HEK293 (cell line): Measurements from ENCODE around the gene CHRM3.
A peak's percentile ranks its signal among the peaks of the same experiment; 100 is the strongest.

Experiments used
- CTCF ChIA-PET: fragments of 350-600 bp; formaldehyde crosslinking; extraction: SDS; loops from one replicate; lab custom pipeline; 2021; ENCODE audit warnings: antibody characterized with exemption; lab: Yijun Ruan, JAX
- POLR2A ChIA-PET: fragments of 300-600 bp; formaldehyde crosslinking; extraction: SDS; loops from one replicate; lab custom pipeline; 2020; ENCODE audit warnings: antibody characterized with exemption, inconsistent platforms; lab: Yijun Ruan, JAX
- H3K27ac ChIP-seq: fragments of 200-500 bp; sonication (Bioruptor generic); 2 replicates; pipeline ENCODE4 v1.5.1; 2014; ENCODE audit warnings: low read depth, low read length, control low read depth, inconsistent platforms; ENCODE audit errors: extremely low read depth
- H3K36me3 ChIP-seq, 2 experiments: fragments of 200-500 bp in 1 of 2; sonication (Bioruptor generic) in 1 of 2; 1 replicate in 1 of 2; 2 replicates in 1 of 2; pipeline ENCODE4 v1.5.1; 2014 to 2017; ENCODE audit warnings: inconsistent platforms in 2 of 2, low read length in 2 of 2; ENCODE audit not compliant: control insufficient read depth in 2 of 2, insufficient read depth in 1 of 2
- H3K4me1 ChIP-seq: fragments of 200-500 bp; sonication (Bioruptor generic); 2 replicates; pipeline ENCODE4 v1.5.1; 2014; ENCODE audit warnings: mild to moderate bottlenecking, low read length, inconsistent platforms; ENCODE audit not compliant: control insufficient read depth, insufficient read depth
- H3K4me3 ChIP-seq: 2 replicates; pipeline ENCODE4 v1.5.1; 2011; ENCODE audit warnings: low read depth, mild to moderate bottlenecking, control low read depth, low read length, moderate library complexity
- H3K9me3 ChIP-seq: fragments of 200-500 bp; sonication (Bioruptor generic); 2 replicates; pipeline ENCODE4 v1.5.1; 2014; ENCODE audit warnings: low read depth, low read length, inconsistent platforms; ENCODE audit not compliant: control insufficient read depth, insufficient read depth
- HOXD13 ChIP-seq: sonication (generic); formaldehyde crosslinking; IDR thresholded peaks from 2 replicates; pipeline ENCODE4 v1.8.0; 2022; ENCODE audit warnings: missing genetic modification reagents, borderline replicate concordance
- KLF10 ChIP-seq: fragments of 450-650 bp; IDR thresholded peaks from 2 replicates; pipeline ENCODE4 v1.5.1; 2018; ENCODE audit warnings: missing biosample characterization, mild to moderate bottlenecking, missing genetic modification characterization
- SALL2 ChIP-seq: fragments of 450-650 bp; formaldehyde crosslinking; IDR thresholded peaks from 2 replicates; pipeline ENCODE4 v1.5.0; 2017; ENCODE audit warnings: missing biosample characterization, mild to moderate bottlenecking, missing genetic modification characterization, borderline replicate concordance
- SP2 ChIP-seq: fragments of 450-650 bp; formaldehyde crosslinking; IDR thresholded peaks from 2 replicates; pipeline ENCODE4 v1.5.1; 2016; ENCODE audit warnings: missing biosample characterization, missing genetic modification characterization
- SP3 ChIP-seq: fragments of 450-650 bp; formaldehyde crosslinking; IDR thresholded peaks from 2 replicates; pipeline ENCODE4 v1.5.1; 2016; ENCODE audit warnings: missing biosample characterization, missing genetic modification characterization
- ZBTB8A ChIP-seq: fragments of 450-650 bp; formaldehyde crosslinking; IDR thresholded peaks from 2 replicates; pipeline ENCODE4 v1.5.1; 2016; ENCODE audit warnings: missing biosample characterization, missing genetic modification characterization
- ZNF354C ChIP-seq: fragments of 450-650 bp; formaldehyde crosslinking; IDR thresholded peaks from 2 replicates; pipeline ENCODE4 v1.5.1; 2016; ENCODE audit warnings: missing biosample characterization, missing genetic modification characterization, low read depth, borderline replicate concordance
- ZNF423 ChIP-seq: fragments of 450-650 bp; formaldehyde crosslinking; IDR thresholded peaks from 2 replicates; pipeline ENCODE4 v1.5.1; 2016; ENCODE audit warnings: missing biosample characterization, missing genetic modification characterization
- ZNF426 ChIP-seq: fragments of 450-650 bp; formaldehyde crosslinking; IDR thresholded peaks from 2 replicates; pipeline ENCODE4 v1.5.1; 2017; ENCODE audit warnings: missing biosample characterization, missing genetic modification characterization, mild to moderate bottlenecking, inconsistent platforms, moderate library complexity
- ZNF544 ChIP-seq: fragments of 450-650 bp; formaldehyde crosslinking; IDR thresholded peaks from 2 replicates; pipeline ENCODE4 v1.5.0; 2017; ENCODE audit warnings: missing biosample characterization, missing genetic modification characterization
- ZNF555 ChIP-seq: fragments of 450-650 bp; formaldehyde crosslinking; conservative IDR thresholded peaks from 2 replicates; pipeline ENCODE4 v1.5.1; 2017; ENCODE audit warnings: missing biosample characterization, mild to moderate bottlenecking, missing genetic modification characterization, inconsistent platforms
- ZNF585B ChIP-seq: fragments of 450-650 bp; formaldehyde crosslinking; IDR thresholded peaks from 2 replicates; pipeline ENCODE4 v1.5.1; 2016; ENCODE audit warnings: missing biosample characterization, missing genetic modification characterization
- ZNF626 ChIP-seq: fragments of 450-650 bp; sonication (Bioruptor Pico); formaldehyde crosslinking; IDR thresholded peaks from 2 replicates; pipeline ENCODE4 v1.5.1; 2018; ENCODE audit warnings: missing biosample characterization, missing genetic modification characterization, inconsistent platforms
- ZNF654 ChIP-seq: fragments of 450-650 bp; formaldehyde crosslinking; IDR thresholded peaks from 2 replicates; pipeline ENCODE4 v1.5.1; 2016; ENCODE audit warnings: low read depth, missing biosample characterization, missing genetic modification characterization
- ZNF658 ChIP-seq: fragments of 450-650 bp; formaldehyde crosslinking; IDR thresholded peaks from 2 replicates; pipeline ENCODE4; 2016; ENCODE audit warnings: missing biosample characterization, missing genetic modification characterization
- TF ChIP-seq, protein P1 (sequence below): fragments of 450-650 bp; formaldehyde crosslinking; IDR thresholded peaks from 2 replicates; pipeline ENCODE4 v1.5.1; 2017; ENCODE audit warnings: missing biosample characterization, missing genetic modification characterization
- TF ChIP-seq, protein P2 (sequence below): fragments of 450-650 bp; formaldehyde crosslinking; IDR thresholded peaks from 2 replicates; pipeline ENCODE4 v1.5.1; 2016; ENCODE audit warnings: missing biosample characterization, missing genetic modification characterization
- TF ChIP-seq, protein P3 (sequence below): fragments of 450-650 bp; formaldehyde crosslinking; IDR thresholded peaks from 2 replicates; pipeline ENCODE4 v1.5.1; 2016; ENCODE audit warnings: missing biosample characterization, missing genetic modification characterization, low read depth
- TF ChIP-seq, protein P4 (sequence below): fragments of 450-650 bp; formaldehyde crosslinking; IDR thresholded peaks from 2 replicates; pipeline ENCODE4 v1.5.1; 2016; ENCODE audit warnings: missing biosample characterization, missing genetic modification characterization, borderline replicate concordance

The CHRM3 gene

DNA sequence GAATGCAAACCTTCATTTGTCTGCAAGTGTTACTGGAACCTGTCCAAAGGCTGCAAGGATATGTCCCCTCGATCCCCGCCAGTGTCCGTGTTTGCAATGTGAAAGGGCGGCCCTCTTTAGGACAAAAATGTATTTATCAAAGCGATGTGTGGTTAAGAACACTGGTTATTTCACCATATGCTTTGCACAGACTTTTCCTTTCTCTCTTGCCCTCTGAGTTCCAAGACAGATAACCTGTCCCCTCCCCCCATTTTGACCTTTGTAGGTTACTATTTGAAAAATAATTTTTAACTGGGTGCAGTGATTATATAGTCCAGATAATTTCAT lies 1.8 kb downstream of the CHRM3 start:
- ChIA-PET CTCF (interaction anchor here (0.5 kb wide), 1 partner anchor 105 kb away, joined by 4 read pairs; no protein-coding TSS in a partner anchor), POLR2A (no interaction called here)
- no peak for TF ChIP-seq ZNF585B (tag by site-specific recombination)
- no peak for TF ChIP-seq ZNF544 (tag by site-specific recombination)
- Histone ChIP-seq H3K4me3 (peak overlapping the region; percentile 74), H3K4me1 (0 out of 2 replicates have a peak, but pooled peaks cover 3% of the 10 kb centered on the region), H3K9me3 (no peaks in the 10 kb centered on the region), H3K36me3 (no peaks in the 10 kb centered on the region), H3K27ac (no peak overlapping the region)

DNA sequence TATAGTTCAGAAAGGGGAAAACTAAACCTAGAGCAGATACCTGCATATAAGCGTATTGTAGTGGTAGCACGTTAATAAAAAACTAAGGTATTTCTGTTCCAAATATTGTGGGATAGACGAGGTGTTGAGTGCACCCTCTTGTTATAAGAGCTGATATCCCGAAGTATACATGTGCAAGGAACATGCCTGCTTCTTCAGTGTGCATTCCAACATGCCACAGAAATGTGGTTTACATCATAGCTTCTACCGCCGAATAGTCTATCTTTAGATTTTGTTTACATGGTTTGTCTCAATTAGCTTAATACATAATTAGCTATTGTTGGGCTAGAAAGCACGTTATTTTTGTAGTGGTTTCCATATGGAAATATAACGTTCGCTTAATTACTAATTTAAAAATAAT lies 2.2 kb downstream of the CHRM3 start:
- Histone ChIP-seq H3K4me3 (no peak overlapping the region), H3K9me3 (no peaks in the 10 kb centered on the region)
- no peak for TF ChIP-seq ZNF658
- TF ChIP-seq ZNF354C (tag by site-specific recombination) = no peak
- no peak for TF ChIP-seq SP2 (tag by site-specific recombination)
- no peak for TF ChIP-seq ZNF423 (tag by site-specific recombination)
- no peak for TF ChIP-seq ZNF426
- TF ChIP-seq SALL2 (tag by site-specific recombination) = no peak
- TF ChIP-seq KLF10 (tag by site-specific recombination) = no peak
- TF ChIP-seq, protein P1, sequence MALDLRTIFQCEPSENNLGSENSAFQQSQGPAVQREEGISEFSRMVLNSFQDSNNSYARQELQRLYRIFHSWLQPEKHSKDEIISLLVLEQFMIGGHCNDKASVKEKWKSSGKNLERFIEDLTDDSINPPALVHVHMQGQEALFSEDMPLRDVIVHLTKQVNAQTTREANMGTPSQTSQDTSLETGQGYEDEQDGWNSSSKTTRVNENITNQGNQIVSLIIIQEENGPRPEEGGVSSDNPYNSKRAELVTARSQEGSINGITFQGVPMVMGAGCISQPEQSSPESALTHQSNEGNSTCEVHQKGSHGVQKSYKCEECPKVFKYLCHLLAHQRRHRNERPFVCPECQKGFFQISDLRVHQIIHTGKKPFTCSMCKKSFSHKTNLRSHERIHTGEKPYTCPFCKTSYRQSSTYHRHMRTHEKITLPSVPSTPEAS = no peak
- TF ChIP-seq, protein P2, sequence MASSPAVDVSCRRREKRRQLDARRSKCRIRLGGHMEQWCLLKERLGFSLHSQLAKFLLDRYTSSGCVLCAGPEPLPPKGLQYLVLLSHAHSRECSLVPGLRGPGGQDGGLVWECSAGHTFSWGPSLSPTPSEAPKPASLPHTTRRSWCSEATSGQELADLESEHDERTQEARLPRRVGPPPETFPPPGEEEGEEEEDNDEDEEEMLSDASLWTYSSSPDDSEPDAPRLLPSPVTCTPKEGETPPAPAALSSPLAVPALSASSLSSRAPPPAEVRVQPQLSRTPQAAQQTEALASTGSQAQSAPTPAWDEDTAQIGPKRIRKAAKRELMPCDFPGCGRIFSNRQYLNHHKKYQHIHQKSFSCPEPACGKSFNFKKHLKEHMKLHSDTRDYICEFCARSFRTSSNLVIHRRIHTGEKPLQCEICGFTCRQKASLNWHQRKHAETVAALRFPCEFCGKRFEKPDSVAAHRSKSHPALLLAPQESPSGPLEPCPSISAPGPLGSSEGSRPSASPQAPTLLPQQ (tag by site-specific recombination) = no peak
- no peak for TF ChIP-seq ZNF654 (tag by site-specific recombination)
- TF ChIP-seq, protein P3, sequence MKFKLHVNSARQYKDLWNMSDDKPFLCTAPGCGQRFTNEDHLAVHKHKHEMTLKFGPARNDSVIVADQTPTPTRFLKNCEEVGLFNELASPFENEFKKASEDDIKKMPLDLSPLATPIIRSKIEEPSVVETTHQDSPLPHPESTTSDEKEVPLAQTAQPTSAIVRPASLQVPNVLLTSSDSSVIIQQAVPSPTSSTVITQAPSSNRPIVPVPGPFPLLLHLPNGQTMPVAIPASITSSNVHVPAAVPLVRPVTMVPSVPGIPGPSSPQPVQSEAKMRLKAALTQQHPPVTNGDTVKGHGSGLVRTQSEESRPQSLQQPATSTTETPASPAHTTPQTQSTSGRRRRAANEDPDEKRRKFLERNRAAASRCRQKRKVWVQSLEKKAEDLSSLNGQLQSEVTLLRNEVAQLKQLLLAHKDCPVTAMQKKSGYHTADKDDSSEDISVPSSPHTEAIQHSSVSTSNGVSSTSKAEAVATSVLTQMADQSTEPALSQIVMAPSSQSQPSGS = no peak
- TF ChIP-seq ZNF555 (tag by site-specific recombination) = no peak
- TF ChIP-seq ZBTB8A (tag by site-specific recombination) = no peak
- TF ChIP-seq ZNF626 (tag by site-specific recombination) = no peak
- no peak for TF ChIP-seq HOXD13 (CRISPR knock-in tag)
- TF ChIP-seq, all 188 proteins: peak for 0
- ChIA-PET POLR2A (no interaction called here), CTCF (no interaction called here)
- Histone ChIP-seq H3K4me1 (0 out of 2 replicates have a peak, but pooled peaks cover 3% of the 10 kb centered on the region), H3K36me3 (no peaks in the 10 kb centered on the region), H3K27ac (no peak overlapping the region)

DNA sequence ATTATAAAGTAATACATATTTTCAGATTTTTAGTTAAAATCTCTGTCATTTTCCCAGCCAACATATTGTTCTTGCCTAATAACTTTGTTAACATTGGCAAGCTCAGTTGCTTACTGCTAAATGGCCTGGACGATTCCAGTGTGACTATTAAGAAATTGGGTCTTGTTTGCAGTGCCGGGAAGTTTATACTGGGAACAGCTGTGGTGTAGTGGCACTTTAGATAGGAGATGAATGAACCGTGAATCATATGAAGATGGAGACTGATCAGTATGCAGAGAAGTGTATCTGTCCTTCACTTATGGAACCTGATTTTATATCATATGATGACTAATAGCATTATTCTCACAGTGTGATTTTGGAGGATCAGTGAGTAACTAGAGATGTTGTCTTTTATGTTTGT lies 3.3 kb downstream of the CHRM3 start:
- Histone ChIP-seq H3K4me3 (no peak overlapping the region), H3K36me3 (no peaks in the 10 kb centered on the region), H3K9me3 (no peaks in the 10 kb centered on the region), H3K4me1 (0 out of 2 replicates have a peak, but pooled peaks cover 3% of the 10 kb centered on the region), H3K27ac (no peak overlapping the region)
- CTCF ChIA-PET = interaction anchor here (1.1 kb wide), 1 partner anchor 426 kb away, joined by 4 read pairs; no protein-coding TSS in a partner anchor
- POLR2A ChIA-PET = no interaction called here
- TF ChIP-seq, protein P4, sequence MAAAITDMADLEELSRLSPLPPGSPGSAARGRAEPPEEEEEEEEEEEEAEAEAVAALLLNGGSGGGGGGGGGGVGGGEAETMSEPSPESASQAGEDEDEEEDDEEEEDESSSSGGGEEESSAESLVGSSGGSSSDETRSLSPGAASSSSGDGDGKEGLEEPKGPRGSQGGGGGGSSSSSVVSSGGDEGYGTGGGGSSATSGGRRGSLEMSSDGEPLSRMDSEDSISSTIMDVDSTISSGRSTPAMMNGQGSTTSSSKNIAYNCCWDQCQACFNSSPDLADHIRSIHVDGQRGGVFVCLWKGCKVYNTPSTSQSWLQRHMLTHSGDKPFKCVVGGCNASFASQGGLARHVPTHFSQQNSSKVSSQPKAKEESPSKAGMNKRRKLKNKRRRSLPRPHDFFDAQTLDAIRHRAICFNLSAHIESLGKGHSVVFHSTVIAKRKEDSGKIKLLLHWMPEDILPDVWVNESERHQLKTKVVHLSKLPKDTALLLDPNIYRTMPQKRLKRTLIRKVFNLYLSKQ = no peak
- 0 out of 2 replicates have a peak, but pooled peaks have one; percentile 9 for TF ChIP-seq SP3 (tag by site-specific recombination)
